OCI-LY3 (cell line): ENCODE results near the gene HMBS.

ENCODE experiments used
- CTCF ChIP-seq: fragments of 200-600, 300-600 bp; sonication (generic); IDR thresholded peaks from 2 replicates; pipeline ENCODE4 v1.5.1; 2014; ENCODE audit warnings: antibody characterized with exemption, low read length, low read depth
- EZH2phosphoT487 ChIP-seq: fragments of 200-600 bp; shearing (Covaris generic); IDR thresholded peaks from 2 replicates; pipeline ENCODE4 v1.6.1; 2018; ENCODE audit warnings: antibody characterized with exemption, mixed run types, low read depth

- TF ChIP-seq CTCF (no peak), EZH2phosphoT487 (no peak)
Measured at GRCh38 chr11:119077839-119078238, 6.8 kb upstream of the HMBS start.
